Measurements from ENCODE around the gene VGLL2. TPM values are rescaled to one million over a fixed set of nuclear protein-coding genes. Genes with fewer than 3 reads are reported as not detected.

The VGLL2 gene
- total RNA-seq, 2 experiments from 2014 or later, result not detected

- Histone ChIP-seq H3K79me2 (ENCODE audit: insufficient read depth, low read depth, low read length) (no peaks in the 10 kb centered on the region), H3K4me3 (ENCODE audit: low read depth, low read length, poor library complexity, severe bottlenecking) (no peak overlapping the region), H3K4me2 (ENCODE audit: low read length) (no peak overlapping the region), H4K20me1 (ENCODE audit: insufficient read depth, low read length) (no peaks in the 10 kb centered on the region), H2AFZ (ENCODE audit: low read length) (no peak overlapping the region), H3K36me3 (ENCODE audit: insufficient read depth, low read length) (no peaks in the 10 kb centered on the region), H3K9me3 (ENCODE audit: low read length) (no peaks in the 10 kb centered on the region), H3K9me2 (ENCODE audit: insufficient read depth, low read length) (no peaks in the 10 kb centered on the region), H3K4me1 (ENCODE audit: insufficient read depth, low read length, poor library complexity, severe bottlenecking) (no peaks in the 10 kb centered on the region), H3K27ac (ENCODE audit: low read depth, low read length, poor library complexity, severe bottlenecking) (no peak overlapping the region)
- TF ChIP-seq EZH2phosphoT487 (IDR thresholded peaks at IDR 0.05; ENCODE audit: borderline replicate concordance, low read depth, low read length) (no peak), CTCF (conservative IDR thresholded peaks at IDR 0.05; ENCODE audit: low read length) (no peak)
- BruUV-seq (replicated peaks), result no TSS peak
- ChIA-PET CTCF (ENCODE audit: unreplicated experiment) (no interaction called here), POLR2A (no interaction called here)
- intact Hi-C loops (cut with micrococcal nuclease; ENCODE audit: unreplicated experiment), result no loop called here
- DNase-seq (ENCODE audit: low spot score), result no peak
These were observed 1.6 kb downstream of the VGLL2 start for GRCh38 chr6:117267054-117267347.

DNA sequence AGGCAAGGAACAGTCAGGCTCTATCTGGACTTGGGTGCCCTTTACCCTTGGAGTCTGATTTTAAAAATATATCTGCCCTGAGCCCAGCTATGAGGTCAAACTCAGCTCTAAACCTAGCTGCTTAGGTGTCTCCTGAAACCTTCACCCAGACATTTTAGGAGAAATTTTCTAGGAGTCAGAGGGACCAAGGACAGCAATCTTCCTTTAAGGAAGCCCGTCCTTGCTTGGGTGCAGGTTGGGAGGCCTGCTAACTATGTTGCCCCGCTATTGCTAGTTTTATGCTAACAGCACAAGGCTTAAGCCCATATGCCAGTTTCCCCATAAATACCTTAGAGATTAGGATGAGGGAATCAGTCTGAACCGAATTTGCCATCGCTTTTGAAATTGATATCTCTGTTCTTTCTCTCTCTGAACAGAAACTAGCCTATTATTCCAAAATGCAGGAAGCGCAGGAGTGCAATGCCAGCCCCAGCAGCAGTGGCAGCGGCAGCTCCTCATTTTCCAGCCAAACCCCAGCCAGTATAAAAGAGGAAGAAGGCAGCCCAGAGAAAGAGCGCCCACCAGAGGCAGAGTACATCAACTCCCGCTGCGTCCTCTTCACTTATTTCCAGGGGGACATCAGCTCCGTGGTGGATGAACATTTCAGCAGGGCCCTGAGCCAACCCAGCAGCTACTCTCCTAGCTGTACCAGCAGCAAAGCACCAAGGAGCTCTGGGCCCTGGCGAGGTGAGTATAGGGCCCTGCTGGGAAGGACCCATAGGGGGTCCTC is 2.6 kb downstream of the VGLL2 start:
- H3K9me2 ChIP-seq (ENCODE audit: insufficient read depth, low read length), result no peaks in the 10 kb centered on the region
- no peak overlapping the region for H3K4me3 ChIP-seq (ENCODE audit: low read depth, low read length, poor library complexity, severe bottlenecking)
- TF ChIP-seq CTCF (conservative IDR thresholded peaks at IDR 0.05; ENCODE audit: low read length) (peak; percentile 43), EZH2phosphoT487 (IDR thresholded peaks at IDR 0.05; ENCODE audit: borderline replicate concordance, low read depth, low read length) (no peak)
- H3K79me2 ChIP-seq (ENCODE audit: insufficient read depth, low read depth, low read length), result no peaks in the 10 kb centered on the region
- H3K36me3 ChIP-seq (ENCODE audit: insufficient read depth, low read length), result no peaks in the 10 kb centered on the region
- H3K4me1 ChIP-seq (ENCODE audit: insufficient read depth, low read length, poor library complexity, severe bottlenecking), result no peaks in the 10 kb centered on the region
- H2AFZ ChIP-seq (ENCODE audit: low read length), result no peak overlapping the region
- BruUV-seq (replicated peaks), result no TSS peak
- POLR2A ChIA-PET, result no interaction called here
- H4K20me1 ChIP-seq (ENCODE audit: insufficient read depth, low read length), result no peaks in the 10 kb centered on the region
- no peaks in the 10 kb centered on the region for H3K9me3 ChIP-seq (ENCODE audit: low read length)
- DNase-seq (ENCODE audit: low spot score), result no peak
- no peak overlapping the region for H3K27ac ChIP-seq (ENCODE audit: low read depth, low read length, poor library complexity, severe bottlenecking)
- intact Hi-C loops (cut with micrococcal nuclease; ENCODE audit: unreplicated experiment), result no loop called here
- CTCF ChIA-PET (ENCODE audit: unreplicated experiment), result no interaction called here
- no peak overlapping the region for H3K4me2 ChIP-seq (ENCODE audit: low read length)

DNA sequence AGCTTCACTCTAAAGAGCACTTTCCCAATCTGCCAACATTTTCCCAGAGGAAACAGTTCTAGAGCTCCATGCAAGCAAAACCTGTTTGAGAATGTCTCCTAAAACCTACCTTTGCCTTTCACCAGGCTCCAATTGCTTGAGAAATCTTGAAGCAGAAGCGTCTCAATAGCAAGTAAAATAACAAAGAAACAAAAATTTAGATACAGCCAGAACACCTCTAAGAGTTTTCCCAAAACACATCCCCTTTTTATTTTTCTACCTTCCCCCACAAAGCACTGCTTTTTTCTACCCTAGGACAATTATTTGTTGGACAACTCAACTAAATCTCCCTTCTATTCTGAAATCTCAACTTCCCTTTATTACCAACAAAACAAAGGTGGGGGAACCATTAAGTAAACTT is 3.6 kb downstream of the VGLL2 start:
- POLR2A ChIA-PET, result no interaction called here
- Histone ChIP-seq H3K27ac (ENCODE audit: low read depth, low read length, poor library complexity, severe bottlenecking) (no peak overlapping the region), H3K9me3 (ENCODE audit: low read length) (no peaks in the 10 kb centered on the region), H3K79me2 (ENCODE audit: insufficient read depth, low read depth, low read length) (no peaks in the 10 kb centered on the region), H3K36me3 (ENCODE audit: insufficient read depth, low read length) (no peaks in the 10 kb centered on the region), H4K20me1 (ENCODE audit: insufficient read depth, low read length) (no peaks in the 10 kb centered on the region), H2AFZ (ENCODE audit: low read length) (no peak overlapping the region), H3K4me1 (ENCODE audit: insufficient read depth, low read length, poor library complexity, severe bottlenecking) (no peaks in the 10 kb centered on the region), H3K4me3 (ENCODE audit: low read depth, low read length, poor library complexity, severe bottlenecking) (no peak overlapping the region), H3K4me2 (ENCODE audit: low read length) (no peak overlapping the region), H3K9me2 (ENCODE audit: insufficient read depth, low read length) (no peaks in the 10 kb centered on the region)
- no peak for DNase-seq (ENCODE audit: low spot score)
- no TSS peak for BruUV-seq (replicated peaks)
- intact Hi-C loops (cut with micrococcal nuclease; ENCODE audit: unreplicated experiment), result no loop called here
- CTCF ChIA-PET (ENCODE audit: unreplicated experiment), result no interaction called here
- TF ChIP-seq EZH2phosphoT487 (IDR thresholded peaks at IDR 0.05; ENCODE audit: borderline replicate concordance, low read depth, low read length), result no peak
- no peak for TF ChIP-seq CTCF (conservative IDR thresholded peaks at IDR 0.05; ENCODE audit: low read length)
